Mucosa of gallbladder (tissue), 1 donor: ENCODE data around the gene CWH43. TPM values are rescaled to one million over a fixed set of nuclear protein-coding genes. Genes with fewer than 3 reads are reported as not detected.
"Not testable (repeated sequence)": the region's sequence is repeated elsewhere in the genome, so short reads cannot be mapped to it uniquely, and the experiment has no call there.

Experiments used
- DNase-seq: peaks from one replicate; pipeline ENCODE4 v3.0.0-alpha.2; 2020; ENCODE audit warnings: low spot score
- total RNA-seq: library from RNA; stranded (reverse); gene quantifications from one replicate; pipeline ENCODE4 v1.2.1, GENCODE V29; 2021
- donor health status: DM: no; HTN: no; CAD: no.

CWH43 gene
- total RNA-seq, 1 donor from 2014 or later: not detected

DNA sequence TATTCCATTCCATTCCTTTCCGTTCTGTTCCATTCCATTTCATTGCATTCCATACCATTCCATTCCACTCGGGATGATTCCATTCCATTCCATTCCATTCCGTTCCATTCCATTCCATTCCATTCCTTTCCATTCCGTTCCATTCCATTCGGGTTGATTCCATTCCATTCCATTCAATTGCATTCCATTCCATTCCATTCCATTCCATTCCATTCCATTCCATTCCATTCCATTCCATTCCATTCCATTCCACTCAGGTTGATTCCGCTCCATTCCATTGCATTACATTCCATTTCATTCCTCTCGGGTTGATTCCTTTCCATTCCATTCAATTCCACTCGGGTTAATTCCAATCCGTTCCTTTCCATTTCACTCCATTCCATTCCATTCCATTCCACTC lies 111.0 kb downstream of the CWH43 start:
- DNase-seq: not testable (repeated sequence)

DNA sequence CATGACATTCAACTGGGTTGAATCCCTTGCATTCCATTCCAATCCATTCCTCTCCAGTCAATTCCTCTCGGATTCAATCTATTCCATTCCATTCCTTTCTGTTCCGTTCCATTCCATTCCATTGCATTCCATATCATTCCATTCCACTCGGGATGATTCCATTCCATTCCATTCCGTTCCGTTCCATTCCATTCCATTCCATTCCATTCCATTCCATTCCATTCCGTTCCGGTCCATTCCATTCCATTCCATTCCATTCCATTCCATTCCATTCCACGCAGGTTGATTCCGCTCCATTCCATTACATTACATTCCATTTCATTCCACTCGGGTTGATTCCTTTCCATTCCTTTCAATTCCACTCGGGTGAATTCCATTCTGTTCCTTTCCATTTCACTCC lies 111.4 kb downstream of the CWH43 start:
- not testable (repeated sequence) for DNase-seq

DNA sequence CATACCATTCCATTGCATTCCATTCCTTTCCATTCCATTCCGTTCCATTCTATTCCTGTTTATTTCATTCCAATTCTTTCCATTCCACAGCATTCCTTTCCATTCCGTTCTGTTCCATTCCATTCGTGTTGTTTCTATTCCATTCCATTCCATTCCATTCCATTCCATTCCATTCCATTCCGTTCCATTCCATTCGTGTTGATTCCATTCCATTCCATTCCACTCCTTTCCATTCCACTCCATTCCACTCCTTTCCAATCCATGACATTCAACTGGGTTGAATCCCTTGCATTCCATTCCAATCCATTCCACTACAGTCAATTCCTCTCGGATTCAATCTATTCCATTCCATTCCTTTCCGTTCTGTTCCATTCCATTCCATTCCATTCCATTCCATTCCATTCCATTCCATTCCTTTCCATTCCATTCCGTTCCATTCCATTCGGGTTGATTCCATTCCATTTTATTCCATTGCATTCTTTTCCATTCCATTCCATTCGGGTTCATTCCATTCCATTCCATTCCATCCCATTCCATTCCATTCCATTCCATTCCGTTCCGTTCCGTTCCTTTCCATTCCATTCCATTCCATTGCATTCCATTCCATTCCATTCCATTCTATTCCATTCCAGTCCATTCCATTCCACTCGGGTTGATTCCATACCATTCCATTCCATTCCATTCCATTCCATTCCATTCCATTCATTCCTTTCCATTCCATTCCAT lies 112.1 kb downstream of the CWH43 start:
- not testable (repeated sequence) for DNase-seq

DNA sequence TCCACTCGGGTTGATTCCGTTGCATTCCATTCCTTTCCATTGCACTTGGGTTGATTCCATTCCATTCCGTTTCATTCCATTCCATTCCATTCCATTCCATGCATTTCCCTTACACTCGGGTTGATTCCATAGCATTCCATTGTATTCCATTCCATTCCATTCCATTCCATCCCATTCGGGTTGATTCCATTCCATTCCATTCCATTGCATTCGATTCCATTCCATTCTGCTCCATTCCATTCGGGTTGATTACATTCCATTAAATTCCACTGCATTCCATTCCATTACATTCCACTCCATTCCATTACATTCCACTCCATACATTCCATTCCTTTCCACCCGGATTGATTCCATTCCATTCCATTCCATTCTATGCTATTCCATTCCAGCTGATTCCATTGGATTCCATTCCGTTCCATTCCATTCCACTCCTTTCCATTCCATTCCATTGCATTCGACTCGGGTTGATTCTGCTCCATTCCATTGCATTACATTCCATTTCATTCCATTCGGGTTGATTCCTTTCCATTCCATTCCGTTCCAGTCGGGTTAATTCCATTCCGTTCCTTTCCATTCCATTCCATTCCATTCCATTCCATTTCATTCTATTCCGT lies 113.9 kb downstream of the CWH43 start:
- DNase-seq: not testable (repeated sequence)

DNA sequence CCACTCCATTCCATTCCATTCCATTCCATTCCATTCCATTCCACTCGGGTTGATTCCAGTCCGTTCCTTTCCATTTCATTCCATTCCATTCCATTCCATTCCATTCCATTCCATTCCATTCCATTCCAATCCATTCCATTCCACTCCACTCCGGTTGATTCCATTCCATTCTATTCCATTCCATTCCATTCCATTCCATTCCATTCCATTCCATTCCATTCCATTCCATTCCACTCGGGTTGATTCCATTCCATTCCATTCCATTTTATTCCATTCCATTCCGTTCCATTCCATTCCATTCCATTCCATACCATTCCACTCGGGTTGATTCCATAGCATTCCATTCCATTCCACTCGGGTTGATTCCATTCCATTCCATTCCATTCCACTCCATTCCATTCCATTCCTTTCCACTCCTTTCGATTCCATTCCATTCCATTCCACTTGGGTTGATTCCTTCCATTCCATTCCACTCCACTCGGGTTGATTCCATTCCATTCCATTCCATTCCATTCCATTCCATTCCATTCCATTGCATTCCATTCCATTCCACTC lies 116.3 kb downstream of the CWH43 start:
- DNase-seq: not testable (repeated sequence)

DNA sequence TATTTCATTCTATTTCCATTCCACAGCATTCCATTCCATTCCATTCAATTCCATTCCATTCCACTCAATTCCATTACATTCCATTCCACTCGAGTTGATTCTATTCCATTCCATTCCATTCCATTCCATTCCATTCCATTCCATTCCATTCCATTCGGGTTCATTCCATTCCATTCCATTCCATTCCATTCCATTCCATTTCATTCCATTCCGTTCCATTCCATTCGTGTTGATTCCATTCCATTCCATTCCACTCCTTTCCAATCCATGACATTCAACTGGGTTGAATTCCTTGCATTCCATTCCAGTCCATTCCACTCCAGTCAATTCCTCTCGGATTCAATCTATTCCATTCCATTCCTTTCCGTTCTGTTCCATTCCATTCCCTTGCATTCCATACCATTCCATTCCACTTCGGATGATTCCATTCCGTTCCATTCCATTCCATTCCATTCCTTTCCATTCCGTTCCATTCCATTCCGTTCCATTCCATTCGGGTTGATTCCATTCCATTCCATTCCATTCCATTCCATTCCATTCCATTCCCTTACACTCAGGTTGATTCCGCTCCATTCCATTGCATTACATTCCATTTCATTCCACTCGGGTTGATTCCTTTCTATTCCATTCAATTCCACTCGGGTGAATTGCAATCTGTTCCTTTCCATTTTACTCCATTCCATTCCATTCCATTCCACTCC lies 117.5 kb downstream of the CWH43 start:
- peak; percentile 21 for DNase-seq

DNA sequence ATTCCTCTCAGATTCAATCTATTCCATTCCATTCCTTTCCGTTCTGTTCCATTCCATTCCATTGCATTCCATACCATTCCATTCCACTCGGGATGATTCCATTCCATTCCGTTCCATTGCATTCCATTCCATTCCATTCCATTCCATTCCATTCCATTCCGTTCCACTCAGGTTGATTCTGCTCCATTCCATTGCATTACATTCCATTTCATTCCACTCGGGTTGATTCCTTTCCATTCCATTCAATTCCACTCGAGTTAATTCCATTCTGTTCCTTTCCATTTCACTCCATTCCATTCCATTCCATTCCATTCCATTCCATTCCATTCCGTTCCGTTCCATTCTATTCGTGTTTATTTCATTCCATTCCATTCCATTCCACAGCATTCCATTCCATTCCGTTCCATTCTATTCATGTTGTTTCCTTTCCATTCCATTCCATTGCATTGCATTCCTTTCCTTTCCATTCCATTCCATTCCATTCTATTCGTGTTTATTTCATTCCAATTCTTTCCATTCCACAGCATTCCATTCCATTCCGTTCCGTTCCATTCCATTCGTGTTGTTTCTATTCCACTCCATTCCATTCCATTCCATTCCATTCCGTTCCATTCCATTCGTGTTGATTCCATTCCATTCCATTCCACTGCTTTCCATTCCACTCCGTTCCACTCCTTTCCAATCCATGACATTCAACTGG lies 118.3 kb downstream of the CWH43 start:
- DNase-seq: not testable (repeated sequence)

DNA sequence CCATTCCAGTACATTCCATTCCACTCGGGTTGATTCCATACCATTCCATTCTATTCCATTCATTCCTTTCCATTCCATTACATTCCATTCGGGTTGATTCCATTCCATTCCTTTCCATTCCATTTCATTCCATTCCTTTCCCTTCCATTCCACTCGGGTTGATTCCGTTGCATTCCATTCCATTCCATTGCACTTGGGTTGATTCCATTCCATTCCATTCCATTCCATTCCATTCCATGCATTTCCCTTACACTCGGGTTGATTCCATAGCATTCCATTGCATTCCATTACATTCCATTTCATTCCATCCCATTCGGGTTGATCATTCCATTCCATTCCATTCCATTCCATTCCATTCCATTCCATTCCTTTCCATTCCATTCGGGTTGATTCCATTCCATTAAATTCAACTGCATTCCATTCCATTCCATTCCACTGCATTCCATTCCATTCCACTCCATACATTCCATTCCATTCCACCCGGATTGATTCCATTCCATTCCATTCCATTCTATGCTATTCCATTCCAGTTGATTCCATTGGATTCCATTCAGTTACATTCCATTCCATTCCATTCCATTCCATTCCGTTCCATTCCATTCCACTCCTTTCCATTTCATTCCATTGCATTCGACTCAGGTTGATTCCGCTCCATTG lies 119.3 kb downstream of the CWH43 start:
- not testable (repeated sequence) for DNase-seq

DNA sequence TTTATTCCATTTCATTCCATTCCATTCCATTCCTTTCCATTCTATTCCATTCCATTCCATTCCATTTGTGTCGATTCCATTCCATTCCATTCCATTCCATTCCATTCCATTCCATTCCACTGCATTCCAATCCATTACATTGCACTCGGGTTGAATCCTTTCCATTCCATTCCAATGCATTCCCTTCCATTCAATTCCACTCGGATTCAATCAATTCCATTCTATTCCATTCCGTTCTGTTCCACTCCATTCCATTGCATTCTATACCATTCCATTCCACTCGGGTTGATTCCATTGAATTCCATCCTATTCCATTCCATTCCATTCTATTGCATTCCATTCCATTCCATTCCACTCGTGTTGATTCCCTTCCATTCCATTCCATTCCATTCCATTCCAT lies 121.2 kb downstream of the CWH43 start:
- DNase-seq: peak; percentile 23

DNA sequence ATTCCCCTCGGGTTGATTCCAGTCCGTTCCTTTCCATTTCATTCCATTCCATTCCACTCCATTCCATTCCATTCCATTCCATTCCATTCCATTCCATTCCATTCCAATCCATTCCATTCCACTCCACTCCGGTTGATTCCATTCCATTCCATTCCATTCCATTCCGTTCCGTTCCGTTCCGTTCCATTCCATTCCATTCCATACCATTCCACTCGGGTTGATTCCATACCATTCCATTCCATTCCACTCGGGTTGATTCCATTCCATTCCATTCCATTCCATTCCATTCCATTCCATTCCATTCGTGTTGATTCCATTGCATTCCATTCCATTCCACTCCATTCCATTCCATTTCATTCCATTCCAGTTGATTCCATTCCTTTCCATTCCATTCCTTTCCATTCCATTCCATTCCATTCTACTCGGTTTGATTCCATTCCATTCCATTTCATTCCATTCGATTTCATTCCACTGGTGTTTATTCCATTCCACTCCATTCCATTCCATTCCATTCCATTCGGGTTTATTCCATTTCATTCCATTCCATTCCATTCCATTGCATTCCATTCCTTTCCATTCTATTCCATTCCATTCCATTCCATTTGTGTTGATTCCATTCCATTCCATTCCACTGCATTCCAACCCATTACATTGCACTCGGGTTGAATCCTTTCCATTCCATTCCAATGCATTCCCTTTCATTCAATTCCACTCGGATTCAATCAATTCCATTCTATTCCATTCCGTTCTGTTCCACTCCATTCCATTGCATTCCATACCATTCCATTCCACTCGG lies 122.3 kb downstream of the CWH43 start:
- not testable (repeated sequence) for DNase-seq

DNA sequence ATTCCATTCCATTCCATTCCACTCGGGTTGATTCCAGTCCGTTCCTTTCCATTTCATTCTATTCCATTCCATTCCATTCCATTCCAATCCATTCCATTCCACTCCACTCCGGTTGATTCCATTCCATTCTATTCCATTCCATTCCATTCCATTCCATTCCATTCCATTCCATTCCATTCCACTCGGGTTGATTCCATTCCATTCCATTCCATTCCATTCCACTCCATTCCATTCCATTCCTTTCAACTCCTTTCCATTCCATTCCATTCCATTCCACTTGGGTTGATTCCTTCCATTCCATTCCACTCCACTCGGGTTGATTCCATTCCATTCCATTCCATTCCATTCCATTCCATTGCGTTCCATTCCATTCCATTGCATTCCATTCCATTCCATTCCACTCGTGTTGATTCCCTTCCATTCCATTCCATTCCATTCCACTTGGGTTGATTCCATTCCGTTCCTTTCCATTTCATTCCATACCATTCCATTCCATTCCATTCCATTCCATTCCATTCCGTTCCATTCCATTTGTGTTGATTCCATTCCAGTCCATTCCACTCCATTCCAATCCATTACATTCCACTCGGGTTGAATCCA lies 123.6 kb downstream of the CWH43 start:
- DNase-seq: not testable (repeated sequence)

DNA sequence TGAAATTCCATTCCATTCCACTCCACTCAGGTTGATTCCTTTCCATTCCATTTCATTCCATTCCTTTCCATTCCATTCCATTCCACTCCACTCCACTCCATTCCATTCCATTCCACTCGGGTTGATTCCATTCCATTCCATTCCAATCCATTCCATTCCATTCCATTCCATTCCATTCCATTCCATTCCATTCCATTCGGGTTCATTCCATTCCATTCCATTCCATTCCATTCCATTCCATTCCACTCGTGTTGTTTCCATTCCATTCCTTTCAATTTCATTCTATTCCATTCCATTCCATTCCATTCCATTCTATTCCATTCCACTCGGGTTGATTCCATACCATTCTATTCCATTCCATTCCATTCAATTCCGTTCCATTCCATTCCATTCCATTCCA lies 124.5 kb downstream of the CWH43 start:
- not testable (repeated sequence) for DNase-seq

Other genes starting within 250 kb of the CWH43 start
- gene FRYL, start 206.0 kb upstream of the CWH43 start, total RNA-seq: 54.1 TPM
- gene OCIAD1, start 155.2 kb upstream of the CWH43 start, total RNA-seq: 128 TPM
- gene OCIAD2, start 79.5 kb upstream of the CWH43 start, total RNA-seq: 115 TPM